Measurements from ENCODE around the gene KSR1. TPM values are rescaled to one million over a fixed set of nuclear protein-coding genes. Genes with fewer than 3 reads are reported as not detected.

KSR1 gene
- total and polyA plus RNA-seq, 10 of the 15 experiments (the other 5 are each of a cell fraction or from before 2014, with no cell fraction given), result 0.97 to 66.6 (median 22.9) TPM

GRCh38 chr17:27481327-27481726 is 25.1 kb downstream of the KSR1 start (continued):
- TF ChIP-seq ZNF687 (IDR thresholded peaks at IDR 0.05) (peak; percentile 90), BHLHE40 (IDR thresholded peaks at IDR 0.05; ENCODE audit: borderline replicate concordance in 1 of 2, low read depth in 2 of 2, low read length in 1 of 2) (peak; percentile 19 to 59; a peak in 1 of 4 replicates), EP300 (IDR thresholded peaks at IDR 0.05; ENCODE audit: borderline replicate concordance in 1 of 2, control insufficient read depth in 1 of 2, low read depth in 2 of 2, low read length in 2 of 2) (peak in 1 of 2 experiments; percentile 28; a peak in 1 of 4 replicates), POLR2A (IDR thresholded peaks at IDR 0.05; ENCODE audit: low read depth, low read length) (peak; percentile 43; the same call in 1 of the 2 replicates), RUNX3 (IDR thresholded peaks at IDR 0.05; ENCODE audit: low read length) (peak; percentile 61), ATF7 (IDR thresholded peaks at IDR 0.05; ENCODE audit: low read depth) (no peak), EED (IDR thresholded peaks at IDR 0.05; ENCODE audit: low read depth) (0 out of 2 replicates have a peak, but pooled peaks have one; percentile 34), MXI1 (IDR thresholded peaks at IDR 0.05; ENCODE audit: low read depth, low read length) (peak; percentile 55), PBX3 (IDR thresholded peaks at IDR 0.05; ENCODE audit: insufficient replicate concordance, low read depth, low read length) (peak; percentile 29)

Data from GM12878 (cell line).